NCI-H187 (cell line): ENCODE data around the gene SLAIN1.

Experiments
- DNase-seq, 2 experiments: peaks; one replicate each; lab custom pipeline; 2025; lab: John Stamatoyannopoulos, UW

SLAIN1 gene

GRCh38 chr13:77714119-77714755 lies 16.8 kb downstream of the SLAIN1 start:
- no peak for DNase-seq

DNA sequence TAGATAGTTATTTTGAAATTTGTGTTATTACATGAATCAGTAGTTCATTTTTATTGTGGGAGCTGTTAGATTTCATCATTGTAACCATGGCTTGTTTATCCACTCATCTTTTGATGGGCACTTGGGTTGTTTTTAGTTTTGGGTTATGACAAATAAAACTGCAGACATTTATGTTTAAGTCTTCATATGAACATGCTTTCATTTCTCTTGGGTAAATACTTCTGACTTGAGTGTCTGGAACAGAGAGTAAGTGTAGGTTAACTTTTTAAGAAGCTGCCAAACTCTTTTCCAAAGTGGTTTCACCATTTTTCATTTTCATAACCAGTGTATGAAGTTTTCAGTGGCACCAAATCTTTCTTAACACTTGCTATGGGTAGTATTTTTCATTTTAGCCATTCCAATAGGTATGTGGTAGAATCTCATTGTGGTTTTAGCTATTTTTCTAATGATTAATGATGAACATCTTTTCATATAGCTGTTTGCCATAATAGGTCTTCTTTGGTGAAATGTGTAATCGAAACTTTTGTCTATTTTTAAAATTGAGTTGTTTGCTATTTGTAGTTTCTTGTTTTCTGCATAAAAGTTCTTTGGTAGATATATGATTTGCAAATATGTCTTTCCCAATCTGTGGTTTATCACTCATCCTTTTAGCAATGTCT lies 17.9 kb downstream of the SLAIN1 start:
- no peak for DNase-seq

DNA sequence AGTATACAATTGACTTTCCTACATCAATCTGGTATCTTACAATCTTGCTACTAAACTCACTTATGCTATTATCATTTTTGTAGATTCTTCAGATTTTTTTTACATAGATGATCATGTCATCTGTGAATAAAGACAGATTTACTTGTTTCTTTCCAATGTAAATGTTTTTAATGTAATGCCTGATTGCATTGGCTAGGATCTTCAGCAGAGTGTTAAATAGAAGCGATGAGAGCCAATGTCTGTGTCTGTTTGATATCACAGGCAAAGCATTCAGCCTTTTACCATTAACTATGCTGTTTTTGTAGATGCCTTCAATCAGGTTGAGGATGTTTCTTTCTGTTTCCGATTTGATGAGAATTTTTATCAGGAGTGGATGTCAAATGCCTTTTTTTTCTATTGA lies 19.2 kb downstream of the SLAIN1 start:
- DNase-seq = no peak

GRCh38 chr13:77717508-77717907 lies 20.0 kb downstream of the SLAIN1 start:
- DNase-seq = no peak

DNA sequence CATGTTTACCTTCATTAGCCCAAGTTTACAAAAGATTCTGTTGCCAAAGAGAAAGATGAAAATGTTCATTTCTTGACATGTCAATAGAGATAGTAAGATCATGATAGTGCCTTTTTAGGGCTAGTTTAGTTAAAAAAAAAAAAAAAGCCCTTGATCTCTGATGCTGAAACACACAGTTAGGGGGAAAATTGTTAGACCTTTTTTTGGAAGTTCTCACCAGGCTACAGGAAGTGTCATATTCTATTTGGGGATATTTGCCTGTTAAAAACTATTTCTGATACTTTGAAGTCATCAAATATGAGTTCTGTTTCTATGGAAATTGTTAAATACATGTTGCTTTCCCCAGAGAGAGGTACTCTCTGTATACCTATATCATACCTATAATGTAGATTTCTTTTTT lies 21.6 kb downstream of the SLAIN1 start:
- no peak for DNase-seq

GRCh38 chr13:77720988-77721387 lies 23.5 kb downstream of the SLAIN1 start:
- DNase-seq = no peak

- DNase-seq = no peak
These were observed 26.6 kb downstream of the SLAIN1 start for GRCh38 chr13:77724092-77724491.

DNA sequence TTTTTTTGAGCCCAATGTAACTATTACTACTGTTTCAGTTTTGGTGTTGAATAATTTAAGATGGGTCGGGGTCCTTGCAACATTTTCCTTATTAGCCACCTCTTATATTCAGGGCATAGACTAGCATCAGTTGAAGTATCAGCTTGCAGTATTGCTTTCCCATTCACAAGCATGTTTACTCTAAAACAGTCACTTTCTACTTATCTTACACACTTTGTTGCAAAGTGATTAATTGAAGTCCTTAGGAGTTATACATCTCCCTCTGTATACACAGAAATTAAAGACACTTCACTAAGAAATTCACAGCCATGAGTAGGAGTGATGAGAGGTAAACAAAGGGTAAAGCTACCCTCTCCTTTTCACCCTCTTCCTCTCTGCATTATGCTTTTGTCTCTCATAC lies 27.6 kb downstream of the SLAIN1 start:
- no peak for DNase-seq

DNA sequence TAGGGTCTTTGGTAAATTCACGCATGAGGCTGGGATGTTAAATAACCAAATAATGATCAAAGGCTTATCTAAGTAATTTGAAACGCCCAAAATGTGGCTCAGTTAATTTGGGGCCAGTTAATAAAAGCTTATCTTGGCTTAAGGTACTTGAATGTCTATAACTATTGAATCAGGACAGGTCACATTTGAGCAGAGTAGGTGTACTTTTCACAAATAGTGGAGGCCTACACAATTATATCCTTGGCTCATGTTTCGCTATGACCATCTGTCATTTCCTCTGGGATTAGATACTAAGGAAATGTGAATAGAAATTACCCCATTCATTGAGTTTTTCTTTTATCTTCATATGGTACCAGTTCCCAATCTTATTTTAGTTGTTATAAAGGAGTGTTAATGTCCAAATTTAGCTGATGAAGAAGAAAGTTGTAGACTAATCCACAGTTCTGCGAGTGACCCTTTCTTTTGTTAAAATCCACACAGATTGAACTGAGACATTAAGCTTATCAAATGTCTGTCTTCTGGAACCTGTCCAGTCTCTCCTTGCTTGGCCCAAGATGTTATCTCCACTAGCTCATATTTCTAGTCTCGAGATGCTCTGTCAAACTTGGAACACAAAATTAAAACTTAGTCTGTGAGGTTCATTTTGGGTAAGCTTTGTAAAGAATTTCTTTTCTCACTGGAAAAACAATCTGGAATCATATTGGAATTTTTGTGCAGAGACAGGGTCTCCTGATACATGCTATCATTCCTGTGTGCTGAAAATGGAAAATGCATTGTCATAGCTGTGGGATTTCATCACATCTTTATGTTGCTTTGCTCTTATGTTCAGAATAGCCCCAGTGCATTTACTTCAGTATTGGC lies 31.0 kb downstream of the SLAIN1 start:
- DNase-seq = no peak

DNA sequence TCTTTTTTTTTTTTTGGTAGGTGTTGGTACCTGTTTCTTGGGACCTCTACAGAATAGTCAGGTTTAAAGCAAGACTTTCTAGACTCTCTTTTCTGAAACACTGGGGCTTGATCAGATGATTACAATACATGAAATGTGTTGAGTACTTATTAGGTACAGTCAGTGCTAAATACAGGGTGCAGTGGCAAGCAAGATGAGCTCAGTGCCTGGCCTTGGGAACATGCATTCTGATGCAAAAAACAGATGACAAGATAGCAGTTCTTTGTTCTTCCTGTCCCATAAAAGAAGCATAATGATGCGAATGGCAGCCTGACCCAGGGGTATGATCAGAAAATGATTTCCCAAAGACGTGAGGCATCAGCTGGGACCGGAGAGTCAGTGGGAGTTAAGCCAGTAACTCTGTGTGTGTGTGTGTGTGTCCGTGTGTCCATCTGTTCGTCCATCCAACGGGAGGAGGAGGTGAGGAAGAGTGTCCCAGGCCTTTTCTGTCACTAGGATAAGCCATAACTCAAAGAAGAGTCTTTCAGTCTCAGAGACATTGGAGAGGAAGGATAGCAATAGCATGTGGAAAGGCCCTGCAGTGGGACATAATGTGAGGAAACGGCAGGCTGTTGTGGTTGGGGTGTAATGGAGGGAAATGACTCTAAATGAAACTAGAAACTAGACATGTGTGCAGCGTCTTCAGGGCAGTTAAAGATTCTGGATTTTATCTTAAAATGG lies 32.2 kb downstream of the SLAIN1 start:
- no peak for DNase-seq

GRCh38 chr13:77730572-77730971 lies 33.1 kb downstream of the SLAIN1 start:
- no peak for DNase-seq

DNA sequence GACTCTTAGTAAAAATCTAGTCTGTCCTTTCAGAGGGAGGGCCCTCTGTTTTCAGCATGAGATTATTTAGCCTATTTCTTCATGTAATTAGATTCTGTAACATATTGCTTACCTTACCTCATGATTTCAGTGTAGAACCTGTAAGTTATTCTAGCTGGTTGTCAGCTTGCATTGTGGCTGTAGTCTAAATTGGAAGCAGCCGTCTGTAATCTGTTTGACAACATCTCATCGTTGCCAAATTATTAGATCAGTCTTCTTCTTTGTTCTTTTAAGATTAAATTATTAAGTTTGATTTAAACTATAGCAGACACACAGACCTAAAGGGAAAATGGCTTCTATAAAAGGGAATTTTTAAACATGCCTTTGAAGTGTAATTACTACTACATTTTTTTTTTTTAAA lies 34.8 kb downstream of the SLAIN1 start:
- DNase-seq = no peak

DNA sequence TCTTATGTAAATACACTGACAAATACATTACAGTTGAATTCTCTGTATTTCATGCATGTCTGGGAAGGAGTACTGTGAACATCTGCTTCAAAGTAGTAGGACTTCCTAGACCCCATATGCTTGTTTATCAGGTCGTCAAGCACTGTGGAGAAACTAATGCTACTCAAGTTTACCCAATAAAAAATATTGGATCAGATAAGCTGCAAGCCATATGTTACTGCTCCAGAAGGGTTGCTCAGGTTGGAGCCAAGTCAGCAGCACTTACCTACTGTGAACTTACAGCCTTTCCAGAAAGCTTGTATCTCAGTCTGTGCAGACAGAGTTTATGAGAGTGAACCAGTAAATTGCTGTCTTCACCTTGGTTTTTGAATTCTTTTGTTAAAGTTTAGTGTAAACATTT lies 36.2 kb downstream of the SLAIN1 start:
- DNase-seq = no peak

DNA sequence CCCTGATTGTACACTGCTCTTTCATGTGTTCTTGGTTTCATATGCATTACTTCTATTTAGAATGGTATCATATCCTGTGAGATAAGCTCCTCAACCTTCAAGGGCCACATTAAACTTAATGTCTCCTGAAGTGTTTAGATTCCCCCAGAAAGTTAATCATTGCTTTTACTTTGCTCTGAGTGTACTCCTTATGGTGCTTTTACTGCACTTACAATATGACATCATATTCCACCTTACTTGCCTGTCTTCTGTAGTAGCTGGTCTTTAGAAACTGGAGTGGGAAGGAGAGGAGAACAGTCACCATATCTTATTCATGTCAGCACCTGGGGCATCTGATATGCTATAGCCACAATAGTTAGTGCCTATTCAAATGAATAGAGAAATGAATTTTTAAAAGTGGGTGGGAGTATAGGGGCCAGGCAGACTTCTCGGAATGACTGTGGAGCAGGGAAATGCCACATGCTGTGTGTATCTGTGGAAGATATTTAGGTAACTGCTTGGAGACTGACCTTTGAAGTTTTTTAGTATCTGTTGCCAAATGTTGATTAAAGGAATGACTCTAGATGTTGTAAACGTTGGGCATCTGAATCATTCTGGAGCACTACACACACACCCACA lies 40.2 kb downstream of the SLAIN1 start:
- DNase-seq = no peak

DNA sequence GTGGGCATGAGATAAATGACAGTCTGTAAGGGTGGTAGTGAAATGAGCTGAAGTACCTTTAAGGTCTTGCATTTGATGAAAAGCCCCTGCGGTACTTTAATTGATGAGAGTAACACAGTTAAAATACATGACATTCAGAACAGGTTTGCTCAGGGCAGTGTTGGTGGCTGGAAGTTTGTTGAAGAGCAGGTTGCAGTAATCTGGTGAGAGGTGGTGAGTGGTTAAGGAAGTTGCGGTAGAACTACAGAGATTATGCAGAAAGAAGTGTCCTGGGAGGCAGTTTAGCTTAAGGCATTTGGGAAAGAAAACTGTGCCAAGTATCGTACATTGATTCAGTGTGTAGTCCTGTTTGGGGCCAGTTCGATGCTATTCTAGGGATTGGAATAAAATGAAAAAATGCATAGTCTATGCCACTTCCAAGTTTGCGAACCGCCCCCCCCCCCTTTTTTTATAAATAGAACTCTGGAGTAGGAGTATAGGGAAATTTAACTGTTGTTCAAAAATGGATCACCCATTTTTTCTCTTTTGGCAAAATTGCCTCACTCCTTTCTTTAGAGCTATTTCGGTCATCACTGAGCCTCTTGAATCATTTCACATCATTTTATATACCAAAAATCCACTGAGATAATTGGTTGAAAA lies 42.7 kb downstream of the SLAIN1 start:
- no peak for DNase-seq

GRCh38 chr13:77740931-77741596 lies 43.6 kb downstream of the SLAIN1 start:
- no peak for DNase-seq

GRCh38 chr13:77741597-77741972 lies 44.1 kb downstream of the SLAIN1 start:
- no peak for DNase-seq

GRCh38 chr13:77742801-77743200 lies 45.3 kb downstream of the SLAIN1 start:
- no peak for DNase-seq

GRCh38 chr13:77745784-77746183 lies 48.3 kb downstream of the SLAIN1 start:
- no peak for DNase-seq

GRCh38 chr13:77749344-77749880 lies 51.9 kb downstream of the SLAIN1 start:
- no peak for DNase-seq
